K562 (cell line): ENCODE data around the gene PLXNB1.

Experiments
- BRCA1 ChIP-seq, 2 experiments: fragments of 450-650 bp in 1 of 2; sonication (generic) in 1 of 2; formaldehyde crosslinking in 1 of 2; IDR thresholded peaks; 2 replicates each; pipeline versions ENCODE4 v1.5.0 to v1.6.1; 2017 to 2020; ENCODE audit warnings: mild to moderate bottlenecking in 1 of 2, missing genetic modification reagents in 1 of 2
- CAMTA2 ChIP-seq: fragments of 250-450 bp; sonication (Bioruptor Pico); conservative IDR thresholded peaks from 2 replicates; pipeline ENCODE4 v1.5.1; 2022
- CEBPB ChIP-seq: fragments of 450-650 bp; IDR thresholded peaks from 2 replicates; pipeline ENCODE4 v1.6.1; 2016; ENCODE audit warnings: missing genetic modification characterization, missing compliant biosample characterization
- GABPA ChIP-seq: fragments of 200-800 bp; sonication (Bioruptor generic); conservative IDR thresholded peaks from 2 replicates; pipeline ENCODE4 v1.6.1; 2016; ENCODE audit warnings: low read depth, missing genetic modification characterization, missing compliant biosample characterization
- MCM7 ChIP-seq, 2 experiments: fragments of 450-650 bp; IDR thresholded peaks; 2 replicates each; pipeline ENCODE4 v1.6.1; 2016 to 2018
- POLR2AphosphoS5 ChIP-seq: IDR thresholded peaks from 2 replicates; pipeline ENCODE4 v1.6.1; 2011; ENCODE audit warnings: mild to moderate bottlenecking, low read depth, low read length, moderate library complexity; ENCODE audit not compliant: control insufficient read depth, insufficient read depth
- SMAD2 ChIP-seq: fragments of 150-350 bp; IDR thresholded peaks from 2 replicates; pipeline ENCODE4 v1.6.1; 2014; ENCODE audit warnings: low read depth, mild to moderate bottlenecking, low read length
- TAF15 ChIP-seq: fragments of 200-400 bp; formaldehyde crosslinking; IDR thresholded peaks from 2 replicates; pipeline ENCODE4 v1.6.1; 2017; ENCODE audit warnings: mild to moderate bottlenecking, low read depth, low read length, moderate library complexity
- TSHZ1 ChIP-seq: fragments of 250-450 bp; sonication (Bioruptor Pico); IDR thresholded peaks from 2 replicates; pipeline ENCODE4 v1.4.0; 2020; ENCODE audit warnings: mild to moderate bottlenecking, moderate library complexity
- USF2 ChIP-seq: sonication (generic); formaldehyde crosslinking; IDR thresholded peaks from 2 replicates; pipeline ENCODE4 v1.5.0; 2020; ENCODE audit warnings: missing genetic modification reagents
- ZFP1 ChIP-seq: fragments of 450-650 bp; formaldehyde crosslinking; IDR thresholded peaks from 2 replicates; pipeline ENCODE4 v1.4.0; 2020; ENCODE audit warnings: mild to moderate bottlenecking, mixed read lengths
- ZNF274 ChIP-seq: IDR thresholded peaks from 2 replicates; pipeline ENCODE4 v1.6.1; 2011; ENCODE audit warnings: low read depth, mild to moderate bottlenecking, low read length, moderate library complexity, borderline replicate concordance
- TF ChIP-seq, protein P1 (sequence below): sonication (generic); formaldehyde crosslinking; IDR thresholded peaks from 2 replicates; pipeline ENCODE4 v1.9.0; 2022; ENCODE audit warnings: mild to moderate bottlenecking, missing genetic modification reagents

DNA sequence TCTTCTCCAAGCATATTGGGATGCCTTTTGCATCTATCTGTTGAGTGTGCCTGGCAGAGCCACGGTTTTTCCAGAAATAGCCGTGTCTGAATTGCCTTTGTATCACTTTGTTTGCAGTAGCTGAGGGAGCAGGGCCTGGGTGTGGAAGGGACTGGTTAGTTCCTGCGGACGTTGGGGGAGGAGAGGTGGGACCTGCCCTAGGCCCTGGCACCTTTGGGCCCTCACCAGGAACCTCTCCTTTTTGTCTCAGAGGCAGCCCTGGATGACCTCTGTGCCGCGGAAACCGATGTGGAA, 35.3 kb upstream of the PLXNB1 start:
- no peak for TF ChIP-seq MCM7 (IDR thresholded peaks at IDR 0.05)
- TF ChIP-seq USF2, result no peak
- TF ChIP-seq, protein P1, sequence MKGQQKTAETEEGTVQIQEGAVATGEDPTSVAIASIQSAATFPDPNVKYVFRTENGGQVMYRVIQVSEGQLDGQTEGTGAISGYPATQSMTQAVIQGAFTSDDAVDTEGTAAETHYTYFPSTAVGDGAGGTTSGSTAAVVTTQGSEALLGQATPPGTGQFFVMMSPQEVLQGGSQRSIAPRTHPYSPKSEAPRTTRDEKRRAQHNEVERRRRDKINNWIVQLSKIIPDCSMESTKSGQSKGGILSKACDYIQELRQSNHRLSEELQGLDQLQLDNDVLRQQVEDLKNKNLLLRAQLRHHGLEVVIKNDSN, result no peak
- no peak for TF ChIP-seq ZFP1 (CRISPR knock-in tag)
- TF ChIP-seq GABPA (tag), result no peak
- no peak for TF ChIP-seq TSHZ1 (CRISPR knock-in tag)
- TF ChIP-seq TAF15, result no peak
- TF ChIP-seq CAMTA2 (CRISPR knock-in tag), result no peak
- no peak for TF ChIP-seq BRCA1 (IDR thresholded peaks at IDR 0.05)
- TF ChIP-seq BRCA1 (CRISPR knock-in tag; IDR thresholded peaks at IDR 0.05), result no peak
- TF ChIP-seq POLR2AphosphoS5, result no peak
- TF ChIP-seq SMAD2, result no peak
- TF ChIP-seq CEBPB (tag), result no peak
- TF ChIP-seq ZNF274, result no peak
